HG03097 (cell line): ENCODE data around the gene ZSWIM3.
"Not testable (repeated sequence)": the region's sequence is repeated elsewhere in the genome, so short reads cannot be mapped to it uniquely, and the experiment has no call there.

Experiments
- ATAC-seq: cut with Tn5 transposase; IDR thresholded peaks from one replicate; pipeline ENCODE4 v1.9.1; 2021; ENCODE audit not compliant: unreplicated experiment, low FRiP score

ZSWIM3 gene

GRCh38 chr20:45888681-45889080 is 31.3 kb downstream of the ZSWIM3 start:
- no peak for ATAC-seq

DNA sequence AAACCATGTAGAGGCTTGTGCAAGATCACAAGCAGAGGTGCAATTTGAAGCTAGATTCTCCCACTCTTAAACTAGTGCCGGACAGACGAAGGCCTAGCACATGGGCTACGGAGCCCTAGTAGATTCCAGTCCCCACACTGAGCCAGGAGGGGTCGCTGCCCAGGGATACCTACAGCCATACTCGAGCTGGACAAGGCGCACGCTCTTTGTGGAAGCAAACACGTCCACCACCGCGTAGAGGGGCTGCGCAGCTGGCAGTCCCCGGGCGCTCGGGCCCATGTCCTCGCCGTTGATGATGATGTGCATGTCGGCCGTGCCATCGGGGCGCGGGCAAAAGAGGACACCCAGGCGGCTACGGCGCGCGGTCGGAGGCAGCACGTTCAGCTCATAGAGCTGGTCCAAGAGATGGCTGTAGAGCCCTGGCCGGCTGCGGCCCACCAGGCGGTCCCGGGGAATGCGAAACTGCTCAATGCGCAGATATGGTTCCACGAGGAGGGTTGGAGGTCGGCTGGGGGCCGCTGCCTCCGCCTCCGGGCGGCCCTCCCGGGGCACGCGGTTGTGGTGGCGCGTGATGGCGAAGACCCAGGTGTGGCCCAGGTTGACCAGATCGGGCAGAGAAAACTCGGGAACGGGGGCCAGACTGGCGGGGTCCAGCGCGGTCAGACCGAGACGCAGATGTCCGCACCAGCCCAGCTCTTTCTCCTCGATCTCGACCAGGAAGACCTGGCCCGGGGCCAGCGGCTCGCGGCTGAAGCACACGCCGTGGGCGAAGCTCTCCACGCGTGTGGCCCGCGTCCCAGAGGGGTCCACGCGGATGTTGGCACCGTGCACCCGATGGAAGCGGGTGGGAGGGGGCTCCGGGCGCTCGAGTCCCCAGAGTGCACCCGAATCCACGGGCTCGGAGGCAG is 32.9 kb downstream of the ZSWIM3 start:
- ATAC-seq = peak; percentile 13

- peak; percentile 79 for ATAC-seq
Measured at GRCh38 chr20:45890985-45891983, 33.9 kb downstream of the ZSWIM3 start, which contains the start of the genes CTSA and NEURL2. TSS of gene CTSA (plus strand) at chr20:45891335. CDS start at chr20:45891569, 234 bp downstream. TSS of gene NEURL2 (minus strand) at chr20:45891208. CDS start at chr20:45890991, 217 bp downstream.

GRCh38 chr20:45892049-45892825 is 34.8 kb downstream of the ZSWIM3 start:
- no peak for ATAC-seq

DNA sequence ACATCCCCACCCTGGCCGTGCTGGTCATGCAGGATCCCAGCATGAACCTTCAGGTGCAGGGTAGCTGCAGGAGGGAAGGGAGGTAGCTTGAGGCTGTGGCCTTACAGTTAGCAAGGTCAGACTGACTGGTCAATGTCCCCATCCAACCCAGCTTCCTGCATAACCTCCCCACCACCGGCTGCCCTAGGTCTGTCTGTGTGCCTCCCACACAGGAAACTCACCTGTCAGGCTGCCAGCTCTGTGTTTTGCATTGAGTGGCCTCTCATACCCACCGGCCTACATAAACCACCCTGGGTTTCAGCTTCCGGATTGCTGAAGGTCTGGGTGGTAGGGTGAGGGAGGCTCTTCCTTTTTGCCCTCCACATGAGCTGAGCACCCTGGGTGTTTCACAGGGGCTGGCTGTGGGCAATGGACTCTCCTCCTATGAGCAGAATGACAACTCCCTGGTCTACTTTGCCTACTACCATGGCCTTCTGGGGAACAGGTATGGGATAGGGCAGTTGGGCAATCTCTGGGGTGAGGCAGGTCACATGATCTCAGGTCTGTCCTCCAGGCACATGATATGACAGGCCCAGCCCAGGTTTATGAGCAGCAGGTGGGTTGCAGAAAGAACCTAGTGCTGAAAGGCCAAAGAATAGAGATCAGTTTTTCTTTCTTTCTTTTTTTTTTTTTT is 35.5 kb downstream of the ZSWIM3 start:
- no peak for ATAC-seq

DNA sequence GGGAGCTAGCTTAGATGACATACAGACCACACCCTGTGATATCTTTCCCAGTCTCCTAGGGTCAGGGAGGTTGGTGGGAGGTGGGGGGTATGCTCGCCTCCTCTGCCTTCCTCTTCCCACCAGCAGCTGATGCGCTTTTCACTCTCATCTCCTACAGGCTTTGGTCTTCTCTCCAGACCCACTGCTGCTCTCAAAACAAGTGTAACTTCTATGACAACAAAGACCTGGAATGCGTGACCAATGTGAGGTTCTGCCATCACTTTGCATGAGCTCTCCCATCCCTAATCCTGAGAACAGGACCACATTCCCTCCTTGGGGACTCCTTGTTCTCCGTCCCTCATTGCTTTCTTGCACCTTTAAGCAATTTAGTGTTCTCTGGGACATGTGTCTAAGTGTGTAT is 36.4 kb downstream of the ZSWIM3 start:
- ATAC-seq = no peak

DNA sequence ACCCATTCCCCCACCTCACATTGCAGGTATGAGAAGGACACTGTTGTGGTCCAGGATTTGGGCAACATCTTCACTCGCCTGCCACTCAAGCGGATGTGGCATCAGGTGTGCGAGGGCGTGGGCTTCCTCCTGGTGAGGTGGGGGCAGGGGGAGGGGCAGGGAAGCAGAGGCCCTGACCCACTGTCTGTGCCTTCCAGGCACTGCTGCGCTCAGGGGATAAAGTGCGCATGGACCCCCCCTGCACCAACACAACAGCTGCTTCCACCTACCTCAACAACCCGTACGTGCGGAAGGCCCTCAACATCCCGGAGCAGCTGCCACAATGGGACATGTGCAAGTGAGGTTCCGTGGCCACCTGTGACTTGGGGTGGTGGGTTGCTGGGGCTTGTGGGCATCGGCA is 37.4 kb downstream of the ZSWIM3 start:
- no peak for ATAC-seq

DNA sequence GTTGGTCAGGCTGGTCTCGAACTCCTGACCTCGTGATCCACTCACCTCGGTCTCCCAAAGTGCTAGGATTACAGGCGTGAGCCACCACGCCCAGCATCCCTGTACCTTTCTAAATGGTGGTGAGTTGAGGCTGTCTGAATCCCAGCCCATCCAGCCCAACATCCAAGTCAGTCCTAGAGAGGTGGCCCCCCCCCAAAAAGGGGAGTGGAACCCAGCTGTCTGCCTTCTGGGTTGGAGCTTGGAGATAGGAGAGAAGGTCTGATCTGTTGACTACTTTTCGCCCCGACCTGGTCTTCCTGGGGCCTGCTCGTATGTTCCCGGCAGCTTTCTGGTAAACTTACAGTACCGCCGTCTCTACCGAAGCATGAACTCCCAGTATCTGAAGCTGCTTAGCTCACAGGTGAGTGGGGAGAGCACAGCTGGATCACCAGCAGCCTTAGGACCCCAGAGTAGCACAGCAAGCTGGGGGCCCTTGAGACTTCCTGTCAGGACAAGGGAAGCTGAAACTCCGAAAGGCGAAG is 39.3 kb downstream of the ZSWIM3 start:
- no peak for ATAC-seq

DNA sequence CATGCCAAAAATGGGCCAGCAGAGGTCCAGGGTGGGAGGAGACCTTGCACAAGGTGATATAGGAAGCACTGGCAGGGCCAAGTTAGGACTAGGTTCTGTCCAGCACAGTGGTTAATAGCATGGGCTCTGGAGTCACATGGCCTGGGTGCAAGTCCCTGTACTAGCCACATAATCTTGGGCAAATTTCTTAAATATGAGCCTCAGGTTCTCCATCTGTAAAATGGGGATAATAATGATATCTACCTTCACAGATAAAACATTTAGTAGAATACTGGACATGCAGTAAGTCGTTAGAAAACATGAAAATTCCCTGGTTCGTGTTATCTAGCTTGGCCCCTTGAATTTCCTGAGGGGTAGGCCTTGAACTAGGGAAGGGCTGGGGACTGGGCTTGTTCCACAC is 39.9 kb downstream of the ZSWIM3 start:
- no peak for ATAC-seq

- ATAC-seq = no peak
Measured at GRCh38 chr20:45897692-45898091, 40.3 kb downstream of the ZSWIM3 start.

DNA sequence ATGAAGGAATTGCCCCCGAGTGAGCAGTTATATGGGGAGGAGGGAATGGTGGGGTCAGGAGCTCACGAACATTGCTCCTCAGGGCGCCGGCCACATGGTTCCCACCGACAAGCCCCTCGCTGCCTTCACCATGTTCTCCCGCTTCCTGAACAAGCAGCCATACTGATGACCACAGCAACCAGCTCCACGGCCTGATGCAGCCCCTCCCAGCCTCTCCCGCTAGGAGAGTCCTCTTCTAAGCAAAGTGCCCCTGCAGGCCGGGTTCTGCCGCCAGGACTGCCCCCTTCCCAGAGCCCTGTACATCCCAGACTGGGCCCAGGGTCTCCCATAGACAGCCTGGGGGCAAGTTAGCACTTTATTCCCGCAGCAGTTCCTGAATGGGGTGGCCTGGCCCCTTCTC is 40.9 kb downstream of the ZSWIM3 start:
- ATAC-seq = no peak

DNA sequence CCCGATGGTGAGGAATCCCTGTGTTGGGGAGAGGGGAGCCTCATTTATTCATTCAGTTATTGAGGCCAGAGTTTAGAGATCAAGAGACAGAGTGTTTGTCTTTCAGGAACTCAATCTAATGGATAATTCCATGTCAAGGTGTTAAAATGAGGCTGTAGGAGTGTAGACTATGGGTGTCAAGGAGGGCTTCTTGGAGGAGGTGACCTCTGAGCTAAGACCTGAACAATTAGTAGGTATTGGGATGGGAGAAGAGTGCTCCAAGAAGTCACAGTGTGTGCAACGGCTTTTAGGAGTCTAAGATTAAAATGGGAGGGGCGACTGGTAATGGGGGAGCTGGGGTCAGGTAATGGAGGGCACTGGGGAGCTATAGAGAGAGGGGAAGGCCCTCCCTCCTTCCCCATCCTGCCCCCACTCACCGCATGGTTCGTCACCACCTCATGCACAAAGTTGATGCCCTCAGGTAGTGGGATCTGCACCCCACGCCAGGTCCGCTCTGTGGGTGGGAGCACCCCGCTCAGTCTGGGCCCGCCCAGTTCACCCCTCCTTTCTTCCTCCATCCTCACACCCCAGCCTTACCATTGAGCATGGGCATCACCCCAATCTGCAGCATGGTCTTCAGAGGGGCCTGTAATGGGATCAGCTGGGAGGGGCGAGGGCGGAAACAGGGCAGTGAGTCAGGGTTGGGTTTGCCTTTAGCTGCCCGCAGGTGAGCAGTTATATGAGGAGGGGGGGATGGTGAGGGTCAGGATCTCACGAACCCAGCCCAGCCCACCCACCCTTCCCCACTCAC is 41.8 kb downstream of the ZSWIM3 start:
- ATAC-seq = no peak

DNA sequence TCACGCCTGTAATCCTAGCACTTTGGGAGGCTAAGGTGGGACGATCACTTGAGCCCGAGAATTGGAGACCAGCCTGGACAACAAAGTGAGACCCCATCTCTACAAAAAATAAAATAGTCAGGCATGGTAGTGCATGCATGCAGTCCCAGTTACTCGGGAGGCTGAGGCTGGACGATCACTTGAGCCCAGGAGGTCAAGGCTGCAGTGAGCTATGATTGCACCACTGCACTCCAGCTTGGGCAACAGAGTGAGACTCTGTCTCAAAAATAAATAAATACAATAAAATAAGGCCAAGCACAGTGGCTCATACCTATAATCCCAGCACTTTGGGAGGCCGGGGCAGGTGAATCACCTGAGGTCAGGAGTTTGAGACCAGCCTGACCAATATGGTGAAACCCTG is 43.9 kb downstream of the ZSWIM3 start:
- not testable (repeated sequence) for ATAC-seq

GRCh38 chr20:45902199-45902701 is 44.8 kb downstream of the ZSWIM3 start:
- no peak for ATAC-seq

DNA sequence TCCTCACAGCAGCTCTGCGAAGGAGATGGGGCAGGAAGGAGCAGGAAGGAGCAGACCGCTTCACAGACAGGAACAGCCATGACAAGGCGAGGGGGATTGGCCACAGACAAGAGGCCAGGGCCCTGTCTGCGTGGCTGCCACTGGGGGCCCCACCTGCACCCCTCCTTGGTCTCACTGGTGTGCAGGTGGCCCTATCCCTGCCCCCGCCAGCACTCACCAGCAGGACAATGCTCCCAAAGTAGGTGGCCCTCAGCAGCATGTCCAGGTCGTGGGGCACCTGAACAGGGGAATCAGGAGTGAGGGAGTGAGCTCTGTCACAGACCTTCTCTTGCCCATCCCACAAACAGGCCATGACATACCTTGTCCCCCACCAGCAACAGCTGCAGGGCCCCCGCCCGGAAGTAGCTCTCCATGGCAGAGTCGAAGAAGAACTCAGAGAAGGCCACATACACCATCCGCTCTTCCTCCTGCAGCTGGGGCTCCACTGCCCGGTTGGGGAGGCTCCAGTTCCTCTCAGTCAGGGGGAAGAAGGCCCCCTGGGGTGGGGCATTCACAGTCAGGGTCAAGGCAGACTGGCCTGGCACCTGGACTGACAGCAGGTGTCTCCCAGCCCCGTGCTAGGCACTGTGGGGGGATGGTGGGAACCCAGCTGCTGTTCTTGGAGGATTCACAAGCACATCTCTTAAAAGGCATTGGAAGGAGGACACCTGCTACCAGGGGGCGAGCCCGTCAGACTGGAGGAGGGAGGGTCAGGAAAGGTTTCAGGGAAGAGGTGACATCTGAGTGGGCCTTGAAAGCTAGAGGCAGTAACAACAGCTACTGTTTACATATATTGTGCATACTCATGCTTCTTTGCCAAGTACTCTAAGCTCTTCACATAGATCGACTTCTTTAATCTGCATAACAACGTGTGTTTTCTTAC is 47.4 kb downstream of the ZSWIM3 start:
- ATAC-seq = no peak

DNA sequence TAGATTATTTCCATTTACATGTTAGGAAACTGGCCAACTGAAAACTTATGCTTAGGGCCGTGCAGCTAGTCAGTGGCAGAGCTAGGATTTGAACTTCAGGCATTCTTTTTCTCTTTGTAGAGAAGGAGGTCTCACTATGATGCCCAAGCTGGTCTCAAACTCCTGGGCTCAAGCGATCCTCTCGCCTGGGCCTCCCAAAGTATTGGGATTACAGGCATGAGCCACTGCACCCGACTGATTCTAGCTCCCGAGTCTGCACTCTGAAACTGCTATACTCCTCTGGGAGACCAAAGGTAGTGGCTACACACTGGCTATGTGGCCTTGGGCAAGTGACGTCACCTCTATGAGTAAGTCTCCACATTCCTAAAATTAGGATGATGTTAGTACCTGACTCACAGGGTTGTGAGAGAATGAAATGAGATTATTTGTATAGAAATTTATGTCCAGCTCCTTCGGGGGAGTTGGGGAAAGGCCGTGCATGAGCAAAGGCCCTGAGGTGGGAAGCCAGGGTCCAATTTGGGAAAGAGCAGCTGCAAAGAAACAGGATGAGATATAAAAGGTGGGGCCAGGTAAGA is 48.2 kb downstream of the ZSWIM3 start:
- ATAC-seq = no peak
